GM23338 (cell line): Measurements from ENCODE around the gene ZBTB24. TPM values are rescaled to one million over a fixed set of nuclear protein-coding genes. Genes with fewer than 3 reads are reported as not detected.

Source experiments
- ATAC-seq: fragments of 200-7000 bp; cut with Tn5 transposase; 3 replicates; pipeline ENCODE4 v1.9.1; 2020
- DNase-seq: peaks from one replicate; pipeline ENCODE4 v3.0.0-alpha.2; 2015; ENCODE audit warnings: low spot score
- H2AFZ ChIP-seq: fragments of 200-600 bp; sonication (generic); 2 replicates; pipeline ENCODE4 v1.8.0; 2016; ENCODE audit warnings: antibody characterized with exemption, mild to moderate bottlenecking, moderate library complexity
- H3F3A ChIP-seq: fragments of 200-600 bp; sonication (generic); replicated peaks from 2 replicates; pipeline ENCODE4 v1.8.0; 2017; ENCODE audit warnings: antibody characterized with exemption, mixed run types, low read depth
- H3K27ac ChIP-seq: fragments of 200-600 bp; sonication (generic); 2 replicates; pipeline ENCODE4 v1.6.1; 2016; ENCODE audit warnings: low read depth
- H3K27me3 ChIP-seq: fragments of 200-600 bp; sonication (generic); 2 replicates; pipeline ENCODE4 v1.8.0; 2016; ENCODE audit warnings: mild to moderate bottlenecking, mixed run types, moderate library complexity; ENCODE audit not compliant: insufficient read depth
- H3K36me3 ChIP-seq: fragments of 200-600 bp; sonication (generic); 2 replicates; pipeline ENCODE4 v1.8.0; 2016; ENCODE audit warnings: mild to moderate bottlenecking; ENCODE audit not compliant: insufficient read depth
- H3K4me1 ChIP-seq: fragments of 200-600 bp; sonication (generic); 2 replicates; pipeline ENCODE4 v1.8.0; 2016; ENCODE audit warnings: mild to moderate bottlenecking, moderate library complexity; ENCODE audit not compliant: insufficient read depth
- H3K4me2 ChIP-seq: fragments of 200-600 bp; sonication (generic); 2 replicates; pipeline ENCODE4 v1.7.1; 2017; ENCODE audit warnings: mixed run types
- H3K4me3 ChIP-seq: fragments of 200-600 bp; sonication (generic); 2 replicates; pipeline ENCODE4 v1.6.1; 2016; ENCODE audit warnings: mixed run types
- H3K79me2 ChIP-seq: fragments of 200-600 bp; sonication (generic); replicated peaks from 2 replicates; pipeline ENCODE4 v1.8.0; 2017; ENCODE audit warnings: mild to moderate bottlenecking; ENCODE audit not compliant: insufficient read depth
- H3K9me2 ChIP-seq: fragments of 200-600 bp; sonication (generic); 2 replicates; pipeline ENCODE4 v1.8.0; 2017; ENCODE audit not compliant: insufficient read depth
- H4K20me1 ChIP-seq: fragments of 200-600 bp; sonication (generic); replicated peaks from 2 replicates; pipeline ENCODE4 v1.8.0; 2017; ENCODE audit warnings: mild to moderate bottlenecking; ENCODE audit not compliant: insufficient read depth
- H3K27ac Mint-ChIP-seq: 2 replicates; pipeline ENCODE4 v1.8.0; 2020; ENCODE audit warnings: inconsistent platforms, mild to moderate bottlenecking, moderate library complexity, mixed read lengths
- H3K27me3 Mint-ChIP-seq: 3 replicates; pipeline ENCODE4 v1.8.0; 2022; ENCODE audit warnings: low read depth, mild to moderate bottlenecking, moderate library complexity, mixed read lengths, inconsistent platforms; ENCODE audit not compliant: insufficient read depth, poor library complexity
- H3K36me3 Mint-ChIP-seq: 3 replicates; pipeline ENCODE4 v1.8.0; 2021; ENCODE audit warnings: low read depth, mild to moderate bottlenecking, inconsistent platforms, moderate library complexity, mixed read lengths
- H3K4me1 Mint-ChIP-seq: 3 replicates; pipeline ENCODE4 v1.8.0; 2020; ENCODE audit warnings: mild to moderate bottlenecking, inconsistent platforms, mixed read lengths
- H3K4me3 Mint-ChIP-seq: 3 replicates; pipeline ENCODE4 v1.8.0; 2021; ENCODE audit warnings: moderate library complexity, mild to moderate bottlenecking, inconsistent platforms, mixed read lengths
- H3K9me3 Mint-ChIP-seq: 3 replicates; pipeline ENCODE4 v1.8.0; 2020; ENCODE audit warnings: moderate library complexity, mild to moderate bottlenecking, inconsistent platforms, mixed read lengths
- CREB1 ChIP-seq: fragments of 250-450 bp; sonication (Bioruptor Pico); IDR thresholded peaks from 2 replicates; pipeline ENCODE4 v1.5.0; 2020; ENCODE audit warnings: low read depth, mild to moderate bottlenecking, moderate library complexity
- POLR2AphosphoS5 ChIP-seq: IDR thresholded peaks from 2 replicates; pipeline ENCODE4 v1.6.1; 2016; ENCODE audit warnings: antibody characterized with exemption, low read depth
- ZNF114 ChIP-seq: fragments of 250-450 bp; sonication (Bioruptor Pico); IDR thresholded peaks from 2 replicates; pipeline ENCODE4 v1.5.0; 2020; ENCODE audit warnings: mild to moderate bottlenecking, moderate library complexity
- ZNF331 ChIP-seq: fragments of 250-450 bp; sonication (Bioruptor Pico); IDR thresholded peaks from 2 replicates; pipeline ENCODE4 v1.5.0; 2020; ENCODE audit warnings: low read depth, mild to moderate bottlenecking, moderate library complexity
- polyA plus RNA-seq: library from polyadenylated mRNA; unstranded; fragments of >200 nt; fragmentation: Nextera tagmentation; extraction: Ambion mirVana; gene quantifications from 2 replicates; pipeline ENCODE4 v1.2.1, GENCODE V29; 2016
- total RNA-seq: library from RNA; depleted of rRNA; stranded (reverse); fragments of >200 nt; shearing (Covaris generic); gene quantifications from 2 replicates; pipeline ENCODE4 v1.2.3, GENCODE V29; 2014
- TF ChIP-seq, protein P1 (sequence below): IDR thresholded peaks from 2 replicates; pipeline ENCODE4 v1.6.1; 2016; ENCODE audit warnings: antibody characterized with exemption
- TF ChIP-seq, protein P2 (sequence below): IDR thresholded peaks from one replicate; pipeline ENCODE4 v1.6.1; 2018; ENCODE audit warnings: antibody characterized with exemption; ENCODE audit not compliant: unreplicated experiment
- TF ChIP-seq, protein P3 (sequence below), 2 experiments: fragments of 200-600 bp in 1 of 2; sonication (generic) in 1 of 2; conservative IDR thresholded peaks; 2 replicates each; pipeline versions ENCODE4 v1.5.1 to v1.6.1; 2016 to 2017; ENCODE audit warnings: antibody characterized with exemption in 2 of 2, low read depth in 2 of 2, mild to moderate bottlenecking in 2 of 2, moderate library complexity in 1 of 2

Gene ZBTB24
- total and polyA plus RNA-seq, 2 experiments from 2014 or later, result 7.9 to 22.0 TPM

DNA sequence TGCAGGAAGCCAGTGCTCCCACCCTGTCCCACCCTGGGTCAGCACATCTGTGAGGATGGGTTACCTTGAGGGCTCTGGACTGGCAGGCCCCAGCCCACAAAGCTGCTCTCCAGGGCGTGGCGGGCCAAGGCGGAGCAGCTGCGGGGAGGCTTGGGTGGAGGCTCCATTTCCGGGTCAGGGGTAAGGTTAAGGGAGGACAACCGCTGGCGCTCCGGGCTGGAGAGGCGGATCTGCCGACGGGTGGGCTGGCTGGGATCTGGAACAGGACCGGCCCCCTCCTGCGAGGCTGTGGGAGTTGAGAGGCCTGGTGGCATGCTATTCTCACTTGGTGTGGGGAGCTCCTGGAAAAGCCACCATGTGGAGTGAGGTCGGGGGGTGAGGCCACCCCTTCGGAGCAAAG lies 36.9 kb downstream of the ZBTB24 start (continued):
- TF ChIP-seq, protein P1, sequence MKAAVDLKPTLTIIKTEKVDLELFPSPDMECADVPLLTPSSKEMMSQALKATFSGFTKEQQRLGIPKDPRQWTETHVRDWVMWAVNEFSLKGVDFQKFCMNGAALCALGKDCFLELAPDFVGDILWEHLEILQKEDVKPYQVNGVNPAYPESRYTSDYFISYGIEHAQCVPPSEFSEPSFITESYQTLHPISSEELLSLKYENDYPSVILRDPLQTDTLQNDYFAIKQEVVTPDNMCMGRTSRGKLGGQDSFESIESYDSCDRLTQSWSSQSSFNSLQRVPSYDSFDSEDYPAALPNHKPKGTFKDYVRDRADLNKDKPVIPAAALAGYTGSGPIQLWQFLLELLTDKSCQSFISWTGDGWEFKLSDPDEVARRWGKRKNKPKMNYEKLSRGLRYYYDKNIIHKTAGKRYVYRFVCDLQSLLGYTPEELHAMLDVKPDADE, result no peak

DNA sequence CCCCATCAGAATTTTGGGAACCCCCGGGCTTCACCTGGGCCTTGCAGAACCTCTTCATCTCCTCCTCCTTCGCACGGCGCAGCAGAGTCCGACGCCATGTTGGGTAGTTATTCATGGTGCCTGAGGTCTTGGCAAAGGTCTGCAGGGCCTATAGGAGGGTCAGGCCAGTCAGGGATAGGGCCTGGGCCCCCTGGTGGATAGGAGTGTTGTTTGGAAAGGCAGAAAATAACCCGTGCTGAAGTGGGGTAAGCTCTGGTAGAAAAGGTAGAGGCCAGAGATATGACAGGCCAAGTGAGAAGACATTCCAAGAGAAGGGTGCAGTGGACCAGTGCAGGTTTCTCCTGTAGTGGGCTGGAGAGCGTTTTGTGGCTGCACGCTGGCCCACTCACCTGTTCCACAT lies 37.6 kb downstream of the ZBTB24 start:
- no peak for TF ChIP-seq ZNF331 (CRISPR knock-in tag)
- TF ChIP-seq, protein P2, sequence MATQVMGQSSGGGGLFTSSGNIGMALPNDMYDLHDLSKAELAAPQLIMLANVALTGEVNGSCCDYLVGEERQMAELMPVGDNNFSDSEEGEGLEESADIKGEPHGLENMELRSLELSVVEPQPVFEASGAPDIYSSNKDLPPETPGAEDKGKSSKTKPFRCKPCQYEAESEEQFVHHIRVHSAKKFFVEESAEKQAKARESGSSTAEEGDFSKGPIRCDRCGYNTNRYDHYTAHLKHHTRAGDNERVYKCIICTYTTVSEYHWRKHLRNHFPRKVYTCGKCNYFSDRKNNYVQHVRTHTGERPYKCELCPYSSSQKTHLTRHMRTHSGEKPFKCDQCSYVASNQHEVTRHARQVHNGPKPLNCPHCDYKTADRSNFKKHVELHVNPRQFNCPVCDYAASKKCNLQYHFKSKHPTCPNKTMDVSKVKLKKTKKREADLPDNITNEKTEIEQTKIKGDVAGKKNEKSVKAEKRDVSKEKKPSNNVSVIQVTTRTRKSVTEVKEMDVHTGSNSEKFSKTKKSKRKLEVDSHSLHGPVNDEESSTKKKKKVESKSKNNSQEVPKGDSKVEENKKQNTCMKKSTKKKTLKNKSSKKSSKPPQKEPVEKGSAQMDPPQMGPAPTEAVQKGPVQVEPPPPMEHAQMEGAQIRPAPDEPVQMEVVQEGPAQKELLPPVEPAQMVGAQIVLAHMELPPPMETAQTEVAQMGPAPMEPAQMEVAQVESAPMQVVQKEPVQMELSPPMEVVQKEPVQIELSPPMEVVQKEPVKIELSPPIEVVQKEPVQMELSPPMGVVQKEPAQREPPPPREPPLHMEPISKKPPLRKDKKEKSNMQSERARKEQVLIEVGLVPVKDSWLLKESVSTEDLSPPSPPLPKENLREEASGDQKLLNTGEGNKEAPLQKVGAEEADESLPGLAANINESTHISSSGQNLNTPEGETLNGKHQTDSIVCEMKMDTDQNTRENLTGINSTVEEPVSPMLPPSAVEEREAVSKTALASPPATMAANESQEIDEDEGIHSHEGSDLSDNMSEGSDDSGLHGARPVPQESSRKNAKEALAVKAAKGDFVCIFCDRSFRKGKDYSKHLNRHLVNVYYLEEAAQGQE, result no peak
- TF ChIP-seq, protein P3, sequence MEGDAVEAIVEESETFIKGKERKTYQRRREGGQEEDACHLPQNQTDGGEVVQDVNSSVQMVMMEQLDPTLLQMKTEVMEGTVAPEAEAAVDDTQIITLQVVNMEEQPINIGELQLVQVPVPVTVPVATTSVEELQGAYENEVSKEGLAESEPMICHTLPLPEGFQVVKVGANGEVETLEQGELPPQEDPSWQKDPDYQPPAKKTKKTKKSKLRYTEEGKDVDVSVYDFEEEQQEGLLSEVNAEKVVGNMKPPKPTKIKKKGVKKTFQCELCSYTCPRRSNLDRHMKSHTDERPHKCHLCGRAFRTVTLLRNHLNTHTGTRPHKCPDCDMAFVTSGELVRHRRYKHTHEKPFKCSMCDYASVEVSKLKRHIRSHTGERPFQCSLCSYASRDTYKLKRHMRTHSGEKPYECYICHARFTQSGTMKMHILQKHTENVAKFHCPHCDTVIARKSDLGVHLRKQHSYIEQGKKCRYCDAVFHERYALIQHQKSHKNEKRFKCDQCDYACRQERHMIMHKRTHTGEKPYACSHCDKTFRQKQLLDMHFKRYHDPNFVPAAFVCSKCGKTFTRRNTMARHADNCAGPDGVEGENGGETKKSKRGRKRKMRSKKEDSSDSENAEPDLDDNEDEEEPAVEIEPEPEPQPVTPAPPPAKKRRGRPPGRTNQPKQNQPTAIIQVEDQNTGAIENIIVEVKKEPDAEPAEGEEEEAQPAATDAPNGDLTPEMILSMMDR (conservative IDR thresholded peaks at IDR 0.05; ENCODE audit: low read depth in 2 of 2), result peak; percentile 21 to 25; a peak in 1 of 4 replicates
- Mint-ChIP-seq H3K27me3 (peaks cover 22% of the 10 kb centered on the region), H3K27ac (no peak overlapping the region), H3K36me3 (peaks cover 33% of the 10 kb centered on the region), H3K4me1 (peaks cover 17% of the 10 kb centered on the region; the same call in 2 of the 3 replicates), H3K9me3 (no peaks in the 10 kb centered on the region), H3K4me3 (no peak overlapping the region)
- peaks cover 8% of the 10 kb centered on the region; the same call in 1 of the 2 replicates for H3K4me1 ChIP-seq
- DNase-seq, result no peak
- H3K9me2 ChIP-seq, result no peaks in the 10 kb centered on the region
- H2AFZ ChIP-seq, result no peak overlapping the region
- no peaks in the 10 kb centered on the region; the same call in 1 of the 2 replicates for H4K20me1 ChIP-seq
- peaks cover 3% of the 10 kb centered on the region; the same call in 1 of the 2 replicates for H3K36me3 ChIP-seq
- 0 out of 2 replicates have a peak, but pooled peaks cover 5% of the 10 kb centered on the region for H3F3A ChIP-seq
- no peak overlapping the region for H3K4me2 ChIP-seq
- no peak for ATAC-seq
- no peaks in the 10 kb centered on the region for H3K27me3 ChIP-seq
- H3K79me2 ChIP-seq, result no peaks in the 10 kb centered on the region
- H3K4me3 ChIP-seq, result no peak overlapping the region
- H3K27ac ChIP-seq, result no peak overlapping the region

DNA sequence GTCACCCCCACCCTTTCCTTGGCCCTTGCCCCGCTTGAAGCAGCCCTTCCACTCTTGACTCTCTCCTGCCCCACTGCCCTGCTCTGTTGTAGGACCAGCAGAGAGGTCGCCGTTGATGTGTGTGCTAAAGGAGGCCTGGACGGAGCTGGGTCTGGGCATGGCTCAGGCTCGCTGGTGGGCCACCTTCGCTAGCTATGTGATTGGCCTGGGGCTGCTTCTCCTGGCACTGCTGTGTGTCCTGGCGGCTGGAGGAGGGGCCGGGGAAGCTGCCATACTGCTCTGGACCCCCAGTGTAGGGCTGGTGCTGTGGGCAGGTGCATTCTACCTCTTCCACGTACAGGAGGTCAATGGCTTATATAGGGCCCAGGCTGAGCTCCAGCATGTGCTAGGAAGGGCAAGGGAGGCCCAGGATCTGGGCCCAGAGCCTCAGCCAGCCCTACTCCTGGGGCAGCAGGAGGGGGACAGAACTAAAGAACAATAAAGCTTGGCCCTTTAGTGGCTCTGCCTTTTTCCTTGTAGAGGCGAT lies 39.5 kb downstream of the ZBTB24 start:
- H4K20me1 ChIP-seq, result no peaks in the 10 kb centered on the region; the same call in 1 of the 2 replicates
- no peaks in the 10 kb centered on the region for H3K9me3 Mint-ChIP-seq
- ATAC-seq (no peak), DNase-seq (no peak)
- peaks cover 8% of the 10 kb centered on the region; the same call in 1 of the 2 replicates for H3K4me1 ChIP-seq
- H3K36me3 Mint-ChIP-seq, result peaks cover 33% of the 10 kb centered on the region
- H3K27me3 Mint-ChIP-seq, result peaks cover 24% of the 10 kb centered on the region
- no peaks in the 10 kb centered on the region for H3K79me2 ChIP-seq
- H3K4me3 Mint-ChIP-seq, result no peak overlapping the region
- H3K27ac Mint-ChIP-seq, result no peak overlapping the region
- H3K4me1 Mint-ChIP-seq, result peaks cover 12% of the 10 kb centered on the region; the same call in 2 of the 3 replicates
- H3K4me3 ChIP-seq, result no peak overlapping the region
- peaks cover 5% of the 10 kb centered on the region; the same call in 1 of the 2 replicates for H3F3A ChIP-seq
- H3K36me3 ChIP-seq, result peaks cover 3% of the 10 kb centered on the region; the same call in 1 of the 2 replicates
- no peak overlapping the region for H2AFZ ChIP-seq
- no peak overlapping the region for H3K27ac ChIP-seq
- H3K27me3 ChIP-seq, result peaks cover 14% of the 10 kb centered on the region
- no peaks in the 10 kb centered on the region for H3K9me2 ChIP-seq
- no peak overlapping the region for H3K4me2 ChIP-seq
- TF ChIP-seq ZNF114 (CRISPR knock-in tag) (no peak), CREB1 (CRISPR knock-in tag) (no peak), POLR2AphosphoS5 (no peak)
- TF ChIP-seq, protein P3 (conservative IDR thresholded peaks at IDR 0.05; ENCODE audit: low read depth in 2 of 2), result no peak
